ENCODE data around the gene MACROD2.

DNA sequence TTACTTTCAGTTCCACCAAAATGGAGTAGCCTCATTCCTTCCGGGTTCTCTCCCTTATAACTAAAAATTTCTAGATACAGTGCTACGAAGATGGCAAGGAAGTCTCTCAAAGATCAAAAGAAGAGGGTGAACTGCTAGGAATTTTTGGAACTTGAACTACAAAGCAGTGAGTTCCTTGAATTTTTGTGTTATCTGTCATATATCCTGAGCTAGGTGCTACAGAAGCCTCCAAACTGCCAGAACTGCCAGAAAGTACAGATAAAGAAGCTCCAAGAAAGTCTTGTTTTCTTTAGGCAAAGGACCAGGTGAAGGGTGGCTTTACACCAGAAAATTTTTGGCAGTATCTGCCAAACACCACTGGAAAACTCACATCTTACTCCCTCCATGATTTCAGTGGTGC, 560.9 kb downstream of the MACROD2 start:
- TF ChIP-seq, protein P1, sequence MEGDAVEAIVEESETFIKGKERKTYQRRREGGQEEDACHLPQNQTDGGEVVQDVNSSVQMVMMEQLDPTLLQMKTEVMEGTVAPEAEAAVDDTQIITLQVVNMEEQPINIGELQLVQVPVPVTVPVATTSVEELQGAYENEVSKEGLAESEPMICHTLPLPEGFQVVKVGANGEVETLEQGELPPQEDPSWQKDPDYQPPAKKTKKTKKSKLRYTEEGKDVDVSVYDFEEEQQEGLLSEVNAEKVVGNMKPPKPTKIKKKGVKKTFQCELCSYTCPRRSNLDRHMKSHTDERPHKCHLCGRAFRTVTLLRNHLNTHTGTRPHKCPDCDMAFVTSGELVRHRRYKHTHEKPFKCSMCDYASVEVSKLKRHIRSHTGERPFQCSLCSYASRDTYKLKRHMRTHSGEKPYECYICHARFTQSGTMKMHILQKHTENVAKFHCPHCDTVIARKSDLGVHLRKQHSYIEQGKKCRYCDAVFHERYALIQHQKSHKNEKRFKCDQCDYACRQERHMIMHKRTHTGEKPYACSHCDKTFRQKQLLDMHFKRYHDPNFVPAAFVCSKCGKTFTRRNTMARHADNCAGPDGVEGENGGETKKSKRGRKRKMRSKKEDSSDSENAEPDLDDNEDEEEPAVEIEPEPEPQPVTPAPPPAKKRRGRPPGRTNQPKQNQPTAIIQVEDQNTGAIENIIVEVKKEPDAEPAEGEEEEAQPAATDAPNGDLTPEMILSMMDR (IDR thresholded peaks at IDR 0.05), result no peak
- no peak for TF ChIP-seq ZFX (IDR thresholded peaks at IDR 0.05; ENCODE audit: borderline replicate concordance)
